Fibroblast of peridontal ligament (primary cell): Measurements from ENCODE around the gene CGNL1.

Source experiments
- DNase-seq: peaks from one replicate; pipeline ENCODE4 v3.0.0-alpha.2; 2010; ENCODE audit errors: extremely low read depth

The CGNL1 gene

GRCh38 chr15:57571725-57572124 is 195.4 kb downstream of the CGNL1 start:
- DNase-seq, result no peak

GRCh38 chr15:57572468-57572867 is 196.2 kb downstream of the CGNL1 start:
- peak; percentile 35 for DNase-seq

GRCh38 chr15:57573151-57573550 is 196.8 kb downstream of the CGNL1 start:
- DNase-seq, result no peak

GRCh38 chr15:57575363-57575762 is 199.1 kb downstream of the CGNL1 start:
- no peak for DNase-seq

GRCh38 chr15:57578288-57578900 is 202.1 kb downstream of the CGNL1 start:
- no peak for DNase-seq

GRCh38 chr15:57580428-57580827 is 204.1 kb downstream of the CGNL1 start:
- DNase-seq, result no peak

GRCh38 chr15:57580866-57581265 is 204.6 kb downstream of the CGNL1 start:
- no peak for DNase-seq

GRCh38 chr15:57582090-57582489 is 205.8 kb downstream of the CGNL1 start:
- no peak for DNase-seq

GRCh38 chr15:57583282-57583681 is 207.0 kb downstream of the CGNL1 start:
- DNase-seq, result no peak

- DNase-seq, result no peak
Measured at GRCh38 chr15:57583720-57584119, 207.4 kb downstream of the CGNL1 start.

GRCh38 chr15:57586661-57587424 is 210.5 kb downstream of the CGNL1 start:
- DNase-seq, result no peak

- DNase-seq, result no peak
Measured at GRCh38 chr15:57589281-57589680, 213.0 kb downstream of the CGNL1 start.

- no peak for DNase-seq
Measured at GRCh38 chr15:57589754-57590153, 213.4 kb downstream of the CGNL1 start.

GRCh38 chr15:57591237-57591821 is 215.0 kb downstream of the CGNL1 start:
- no peak for DNase-seq

- DNase-seq, result no peak
Measured at GRCh38 chr15:57591822-57592367, 215.6 kb downstream of the CGNL1 start, which contains the start of gene MYZAP. Gene MYZAP (plus strand): TSS chr15:57591904. CDS start chr15:57592035, 131 bp downstream.

- no peak for DNase-seq
Measured at GRCh38 chr15:57592426-57592825, 216.1 kb downstream of the CGNL1 start.

- DNase-seq, result no peak
Measured at GRCh38 chr15:57592836-57593420, 216.6 kb downstream of the CGNL1 start.

- no peak for DNase-seq
Measured at GRCh38 chr15:57594479-57594878, 218.2 kb downstream of the CGNL1 start.

GRCh38 chr15:57595011-57595866 is 218.9 kb downstream of the CGNL1 start:
- DNase-seq, result no peak

- DNase-seq, result no peak
Measured at GRCh38 chr15:57596301-57596855, 220.1 kb downstream of the CGNL1 start.

GRCh38 chr15:57596978-57597377 is 220.7 kb downstream of the CGNL1 start:
- no peak for DNase-seq
